Mesendoderm (in vitro differentiated cells): Measurements from ENCODE around the gene PHF2.

Source experiments
- DNase-seq: peaks from one replicate; pipeline ENCODE4 v3.0.0; 2013
- H2AK5ac ChIP-seq: 2 replicates; pipeline ENCODE4 v1.6.1; 2013; ENCODE audit warnings: low read length, inconsistent platforms
- H2BK120ac ChIP-seq: 2 replicates; pipeline ENCODE4 v1.6.1; 2013; ENCODE audit warnings: low read depth, mild to moderate bottlenecking, low read length, moderate library complexity, mixed read lengths
- H2BK15ac ChIP-seq: replicated peaks from 2 replicates; pipeline ENCODE4 v1.6.1; 2013; ENCODE audit warnings: low read depth, mild to moderate bottlenecking, moderate library complexity
- H2BK5ac ChIP-seq: 2 replicates; pipeline ENCODE4 v1.6.1; 2013; ENCODE audit warnings: low read length, inconsistent platforms
- H3K18ac ChIP-seq: 2 replicates; pipeline ENCODE4 v1.6.1; 2013; ENCODE audit warnings: mild to moderate bottlenecking, low read length, mixed read lengths
- H3K23ac ChIP-seq: one replicate; pipeline ENCODE4 v1.6.1; 2013; ENCODE audit warnings: low read length
- H3K27ac ChIP-seq: 2 replicates; pipeline ENCODE4 v1.5.1; 2013; ENCODE audit warnings: low read depth, mild to moderate bottlenecking, inconsistent platforms, low read length, moderate library complexity
- H3K27me3 ChIP-seq: 2 replicates; pipeline ENCODE4 v1.6.1; 2013; ENCODE audit warnings: low read length, control low read depth, mild to moderate bottlenecking, inconsistent platforms; ENCODE audit not compliant: insufficient read depth, poor library complexity
- H3K36me3 ChIP-seq: 2 replicates; pipeline ENCODE4 v1.6.1; 2013; ENCODE audit warnings: low read length, inconsistent platforms; ENCODE audit not compliant: control insufficient read depth, insufficient read depth
- H3K4ac ChIP-seq: one replicate; pipeline ENCODE4 v1.6.1; 2013; ENCODE audit warnings: low read depth, mild to moderate bottlenecking, low read length, moderate library complexity
- H3K4me1 ChIP-seq: 2 replicates; pipeline ENCODE4 v1.6.1; 2013; ENCODE audit warnings: low read depth, low read length, inconsistent platforms; ENCODE audit not compliant: control insufficient read depth
- H3K4me2 ChIP-seq: 2 replicates; pipeline ENCODE4 v1.6.1; 2013; ENCODE audit warnings: low read length
- H3K4me3 ChIP-seq: 2 replicates; pipeline ENCODE4 v1.5.1; 2013; ENCODE audit warnings: mild to moderate bottlenecking, low read length
- H3K56ac ChIP-seq: one replicate; pipeline ENCODE4 v1.6.1; 2013; ENCODE audit warnings: low read length
- H3K79me1 ChIP-seq: 2 replicates; pipeline ENCODE4 v1.6.1; 2013; ENCODE audit warnings: low read length, inconsistent platforms
- H3K79me2 ChIP-seq: 2 replicates; pipeline ENCODE4 v1.6.1; 2013; ENCODE audit warnings: mild to moderate bottlenecking, low read length; ENCODE audit not compliant: control insufficient read depth, insufficient read depth
- H3K9ac ChIP-seq: 2 replicates; pipeline ENCODE4 v1.6.1; 2013; ENCODE audit warnings: low read length, inconsistent platforms
- H4K5ac ChIP-seq: one replicate; pipeline ENCODE4 v1.6.1; 2013; ENCODE audit warnings: low read length
- H4K8ac ChIP-seq: one replicate; pipeline ENCODE4 v1.6.1; 2013; ENCODE audit warnings: low read depth, mild to moderate bottlenecking, control low read depth, low read length, moderate library complexity
- WGBS: extraction: QIAGEN DNeasy Blood & Tissue Kit; methylation state at CpG from one replicate; pipeline ENCODE4 v1.1.7; 2013; ENCODE audit warnings: low lambda C conversion rate, missing lambda C conversion rate; ENCODE audit not compliant: insufficient coverage; ENCODE audit errors: extremely low coverage; 5-methylcytosine and 5-hydroxymethylcytosine counted together

The PHF2 gene

GRCh38 chr9:93612052-93612795, 35.8 kb downstream of the PHF2 start:
- no peak overlapping the region for H3K4me2 ChIP-seq
- H2BK5ac ChIP-seq = no peak overlapping the region
- no CpG with 5 or more reads among the region's 2 CpGs for WGBS
- H3K4me3 ChIP-seq = no peak overlapping the region
- no peak for DNase-seq
- no peaks in the 10 kb centered on the region for H3K4me1 ChIP-seq
- H3K79me2 ChIP-seq = no peaks in the 10 kb centered on the region
- no peak overlapping the region for H2BK15ac ChIP-seq
- H2BK120ac ChIP-seq = no peak overlapping the region
- peaks cover 11% of the 10 kb centered on the region for H3K79me1 ChIP-seq
- H3K23ac ChIP-seq = no peak overlapping the region
- no peak overlapping the region for H3K4ac ChIP-seq
- no peaks in the 10 kb centered on the region for H3K27me3 ChIP-seq
- no peak overlapping the region for H2AK5ac ChIP-seq
- H3K56ac ChIP-seq = no peak overlapping the region
- H4K5ac ChIP-seq = no peak overlapping the region
- H4K8ac ChIP-seq = no peak overlapping the region
- H3K18ac ChIP-seq = no peak overlapping the region
- no peak overlapping the region for H3K9ac ChIP-seq
- no peak overlapping the region for H3K27ac ChIP-seq
- no peaks in the 10 kb centered on the region for H3K36me3 ChIP-seq

- H3K4ac ChIP-seq = no peak overlapping the region
- peaks cover 11% of the 10 kb centered on the region for H3K79me1 ChIP-seq
- H3K18ac ChIP-seq = no peak overlapping the region
- H3K79me2 ChIP-seq = no peaks in the 10 kb centered on the region
- no peak overlapping the region for H4K5ac ChIP-seq
- WGBS = no CpG with 5 or more reads among the region's 5 CpGs
- H2BK5ac ChIP-seq = no peak overlapping the region
- no peak overlapping the region for H2BK15ac ChIP-seq
- DNase-seq = no peak
- no peak overlapping the region for H4K8ac ChIP-seq
- H3K27me3 ChIP-seq = no peaks in the 10 kb centered on the region
- no peak overlapping the region for H2AK5ac ChIP-seq
- no peak overlapping the region for H3K27ac ChIP-seq
- no peak overlapping the region for H2BK120ac ChIP-seq
- H3K4me2 ChIP-seq = no peak overlapping the region
- no peak overlapping the region for H3K9ac ChIP-seq
- no peaks in the 10 kb centered on the region for H3K36me3 ChIP-seq
- no peak overlapping the region for H3K23ac ChIP-seq
- no peak overlapping the region for H3K56ac ChIP-seq
- no peak overlapping the region for H3K4me3 ChIP-seq
- H3K4me1 ChIP-seq = no peaks in the 10 kb centered on the region
Observed at GRCh38 chr9:93612796-93613154, 36.4 kb downstream of the PHF2 start.

- H4K5ac ChIP-seq = no peak overlapping the region
- H3K18ac ChIP-seq = no peak overlapping the region
- H2AK5ac ChIP-seq = no peak overlapping the region
- no peak overlapping the region for H3K56ac ChIP-seq
- WGBS = no CpG with 5 or more reads among the region's 5 CpGs
- H3K9ac ChIP-seq = no peak overlapping the region
- H3K23ac ChIP-seq = no peak overlapping the region
- no peaks in the 10 kb centered on the region for H3K4me1 ChIP-seq
- H3K27ac ChIP-seq = no peak overlapping the region
- no peak overlapping the region for H3K4ac ChIP-seq
- no peak overlapping the region for H3K4me3 ChIP-seq
- H2BK5ac ChIP-seq = no peak overlapping the region
- no peak overlapping the region for H2BK120ac ChIP-seq
- no peaks in the 10 kb centered on the region for H3K27me3 ChIP-seq
- no peaks in the 10 kb centered on the region for H3K79me2 ChIP-seq
- peaks cover 13% of the 10 kb centered on the region for H3K79me1 ChIP-seq
- DNase-seq = no peak
- H4K8ac ChIP-seq = no peak overlapping the region
- no peaks in the 10 kb centered on the region for H3K36me3 ChIP-seq
- no peak overlapping the region for H3K4me2 ChIP-seq
- H2BK15ac ChIP-seq = no peak overlapping the region
Observed at GRCh38 chr9:93613174-93613573, 36.8 kb downstream of the PHF2 start.

- Histone ChIP-seq H3K79me2 (no peaks in the 10 kb centered on the region), H4K8ac (no peak overlapping the region), H3K4ac (no peak overlapping the region), H3K18ac (no peak overlapping the region), H3K4me2 (no peak overlapping the region), H3K9ac (no peak overlapping the region), H3K56ac (no peak overlapping the region), H3K36me3 (no peaks in the 10 kb centered on the region), H3K79me1 (peaks cover 15% of the 10 kb centered on the region), H2BK120ac (no peak overlapping the region), H2BK15ac (no peak overlapping the region), H3K4me1 (no peaks in the 10 kb centered on the region), H3K27me3 (no peaks in the 10 kb centered on the region), H3K4me3 (no peak overlapping the region), H3K23ac (no peak overlapping the region), H2BK5ac (no peak overlapping the region), H3K27ac (no peak overlapping the region), H2AK5ac (no peak overlapping the region), H4K5ac (no peak overlapping the region)
- WGBS = no CpG with 5 or more reads among the region's 3 CpGs
- no peak for DNase-seq
Observed at GRCh38 chr9:93613791-93614190, 37.4 kb downstream of the PHF2 start.

- H3K4me1 ChIP-seq = no peaks in the 10 kb centered on the region
- no peak overlapping the region for H3K4me3 ChIP-seq
- H2AK5ac ChIP-seq = no peak overlapping the region
- no peak overlapping the region for H3K18ac ChIP-seq
- no peaks in the 10 kb centered on the region for H3K79me2 ChIP-seq
- no peak overlapping the region for H2BK15ac ChIP-seq
- no peaks in the 10 kb centered on the region for H3K27me3 ChIP-seq
- no peak overlapping the region for H3K27ac ChIP-seq
- no peak overlapping the region for H3K9ac ChIP-seq
- H4K5ac ChIP-seq = no peak overlapping the region
- H3K79me1 ChIP-seq = peaks cover 15% of the 10 kb centered on the region
- H2BK5ac ChIP-seq = no peak overlapping the region
- no peak overlapping the region for H3K56ac ChIP-seq
- no peak for DNase-seq
- no peak overlapping the region for H2BK120ac ChIP-seq
- WGBS = no CpG with 5 or more reads among the region's 5 CpGs
- no peak overlapping the region for H3K4ac ChIP-seq
- H3K23ac ChIP-seq = no peak overlapping the region
- H4K8ac ChIP-seq = no peak overlapping the region
- no peaks in the 10 kb centered on the region for H3K36me3 ChIP-seq
- no peak overlapping the region for H3K4me2 ChIP-seq
Observed at GRCh38 chr9:93614830-93615468, 38.6 kb downstream of the PHF2 start.

- WGBS = no CpG with 5 or more reads among the region's 2 CpGs
- H3K18ac ChIP-seq = no peak overlapping the region
Observed at GRCh38 chr9:93616044-93616443, 39.7 kb downstream of the PHF2 start.

More at GRCh38 chr9:93616044-93616443, 39.7 kb downstream of the PHF2 start:
- Histone ChIP-seq H4K8ac (no peak overlapping the region), H4K5ac (no peak overlapping the region), H2BK120ac (no peak overlapping the region), H2AK5ac (no peak overlapping the region), H3K9ac (no peak overlapping the region), H3K56ac (no peak overlapping the region), H3K27ac (no peak overlapping the region), H3K4me3 (no peak overlapping the region), H3K23ac (no peak overlapping the region), H3K4me1 (no peaks in the 10 kb centered on the region), H3K36me3 (no peaks in the 10 kb centered on the region), H3K79me1 (peaks cover 13% of the 10 kb centered on the region), H2BK15ac (no peak overlapping the region), H2BK5ac (no peak overlapping the region), H3K27me3 (no peaks in the 10 kb centered on the region), H3K4me2 (no peak overlapping the region), H3K79me2 (no peaks in the 10 kb centered on the region), H3K4ac (no peak overlapping the region)
- no peak for DNase-seq
